Amniotic epithelial cell (primary cell): ENCODE data around the gene ST14.
"Not testable (repeated sequence)": the region's sequence is repeated elsewhere in the genome, so short reads cannot be mapped to it uniquely, and the experiment has no call there.

Experiments used
- DNase-seq: peaks from one replicate; pipeline ENCODE4 v3.0.0-alpha.2; 2010; ENCODE audit warnings: low read depth

The ST14 gene

DNA sequence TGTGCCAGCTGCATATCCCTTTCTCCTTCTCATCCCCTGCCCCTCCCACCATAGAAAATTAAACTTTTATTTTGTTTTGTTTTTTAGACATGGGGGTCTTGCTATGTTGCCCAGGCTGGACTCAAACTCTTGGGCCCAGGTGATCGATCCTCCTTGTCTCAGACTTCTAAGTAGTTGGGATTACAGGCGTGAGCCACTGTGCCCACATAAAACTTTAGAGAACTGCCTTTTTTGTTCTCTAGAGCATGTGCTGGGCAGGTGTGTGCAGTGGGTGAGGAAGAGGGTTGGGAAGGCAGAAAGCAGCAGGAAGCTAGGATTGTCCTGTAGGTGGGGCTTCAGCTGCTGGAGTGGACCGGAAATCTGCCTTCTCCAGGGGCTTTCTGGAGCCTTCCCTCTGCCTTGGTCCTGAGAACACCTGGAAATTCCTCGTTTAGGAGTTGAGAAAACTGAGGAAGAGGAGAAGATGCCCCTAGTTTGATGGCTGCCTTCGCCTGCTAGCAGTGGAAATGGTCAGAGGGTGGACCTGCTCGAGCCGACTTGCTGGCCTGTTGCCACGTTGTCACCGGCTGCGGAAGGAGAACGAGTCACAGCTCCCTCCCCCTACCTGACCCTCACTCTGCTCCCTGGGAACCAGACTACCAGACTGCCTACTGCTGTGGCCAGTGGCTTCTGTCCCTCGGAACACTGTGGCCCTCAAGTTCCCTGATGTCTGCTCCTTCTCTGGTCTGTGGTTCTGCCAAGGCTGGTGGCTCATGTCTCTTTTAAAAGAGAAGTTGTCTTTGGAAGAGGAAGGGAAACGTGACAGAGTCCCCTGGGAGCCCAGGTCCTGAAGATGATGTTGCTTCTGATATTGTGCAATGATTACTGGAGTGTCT is 4.0 kb downstream of the ST14 start:
- no peak for DNase-seq

DNA sequence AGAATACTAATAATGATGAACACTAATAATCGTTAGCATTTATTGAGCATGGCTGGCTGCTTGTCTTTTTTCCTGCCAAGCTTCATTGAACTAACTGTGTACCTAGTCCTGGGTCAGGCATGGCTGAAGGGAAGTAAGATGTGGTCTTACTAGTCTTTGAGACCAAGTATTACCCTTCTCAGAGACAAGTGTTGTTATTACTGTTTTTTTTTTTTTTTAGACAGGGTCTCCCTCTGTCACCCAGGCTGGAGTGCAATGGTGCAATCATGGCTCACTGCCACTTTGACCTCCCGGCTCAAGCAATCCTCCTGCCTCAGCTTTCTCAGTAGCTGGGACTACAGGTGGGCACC is 4.6 kb downstream of the ST14 start:
- DNase-seq, result no peak

DNA sequence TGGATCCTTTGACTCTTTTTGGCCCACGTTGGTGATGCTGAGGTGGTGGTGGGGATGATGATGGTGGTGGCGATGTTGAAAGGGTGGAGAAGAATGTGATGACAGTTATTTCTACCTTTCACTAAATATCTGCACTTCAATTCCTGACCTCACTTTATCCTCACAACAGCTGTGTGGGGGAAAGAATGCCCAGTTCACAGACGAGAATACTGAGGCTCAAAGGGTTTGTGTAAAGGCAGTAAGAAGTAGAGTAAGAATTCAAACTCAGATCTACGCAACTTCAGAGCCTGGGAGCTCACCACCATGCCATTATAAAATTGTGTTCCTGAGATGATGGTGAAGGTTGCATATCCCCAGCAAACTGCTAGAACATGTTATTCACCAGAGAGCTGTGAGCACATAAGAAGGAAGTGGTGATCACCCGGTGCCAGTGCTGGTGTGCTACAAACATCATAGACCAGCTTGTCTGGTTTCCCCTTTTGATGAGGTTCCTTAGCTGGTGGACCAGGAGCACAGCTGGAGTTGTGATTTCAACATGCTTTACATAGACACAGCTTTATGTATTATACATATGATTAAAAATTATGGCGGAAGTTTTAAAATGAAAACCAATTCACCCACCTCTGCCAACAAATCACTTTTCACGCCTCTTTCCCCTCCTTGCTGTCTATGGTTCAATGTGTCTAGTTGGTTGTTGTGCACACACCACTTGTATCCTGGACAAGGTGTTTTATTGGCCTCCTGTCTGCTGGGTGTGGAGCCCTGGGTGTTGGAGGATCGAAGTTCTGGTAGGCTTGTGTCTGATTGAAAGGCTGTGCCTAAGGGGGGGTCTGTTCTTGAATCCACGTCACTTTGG is 6.2 kb downstream of the ST14 start:
- DNase-seq, result no peak

DNA sequence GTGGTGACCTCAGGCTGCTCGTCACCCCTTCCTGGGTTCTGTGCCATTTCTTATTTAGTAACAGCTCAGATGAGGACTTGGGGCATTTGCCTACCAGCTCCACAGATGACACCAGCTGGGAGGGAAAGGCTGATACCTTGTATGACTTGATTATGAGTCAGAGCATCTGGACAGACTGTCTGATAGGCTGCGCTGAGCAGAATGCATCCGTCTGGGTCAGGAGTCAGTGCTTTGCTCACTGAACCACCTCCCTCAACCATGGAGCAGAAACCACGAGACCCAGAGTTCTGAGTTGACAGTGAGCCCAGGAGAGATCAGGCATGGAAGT is 6.8 kb downstream of the ST14 start:
- peak; percentile 94 for DNase-seq

DNA sequence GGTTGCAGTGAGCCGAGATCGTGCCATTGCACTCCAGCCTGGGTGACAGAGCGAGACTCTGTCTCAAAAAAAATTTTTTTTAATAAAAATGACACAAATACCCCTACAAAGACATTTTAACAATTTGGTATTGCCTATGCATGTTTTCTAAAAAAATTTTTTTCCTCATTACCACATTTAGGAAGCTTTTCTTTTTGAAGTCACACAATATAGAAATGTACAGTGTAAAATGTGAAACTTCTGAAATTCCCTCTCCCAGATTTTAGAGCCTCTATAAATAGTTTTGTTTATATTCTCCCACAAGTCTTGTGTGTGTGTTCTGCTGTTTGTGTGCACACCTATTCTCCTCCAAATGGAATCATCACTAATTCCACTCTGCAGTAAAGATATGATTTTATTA is 7.6 kb downstream of the ST14 start:
- DNase-seq, result no peak

DNA sequence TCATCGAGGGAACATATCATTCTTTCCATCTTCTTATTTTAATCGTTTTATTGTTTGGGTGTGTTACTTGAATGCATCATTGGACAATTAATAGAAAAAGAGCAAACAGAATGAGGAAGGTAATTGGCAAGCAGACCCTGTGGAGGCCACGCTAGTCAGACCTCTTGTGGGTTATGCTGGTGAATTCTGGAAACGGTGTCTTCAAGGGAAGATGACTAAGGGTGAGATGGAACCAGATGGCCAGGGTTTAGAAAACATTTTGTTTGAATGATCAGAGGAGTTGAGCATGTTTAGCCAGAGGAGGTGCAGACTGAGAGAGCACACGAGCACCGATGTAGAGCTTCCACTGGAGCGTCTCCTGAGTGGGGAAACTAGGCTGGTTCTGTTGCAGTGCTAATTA is 8.5 kb downstream of the ST14 start:
- no peak for DNase-seq

DNA sequence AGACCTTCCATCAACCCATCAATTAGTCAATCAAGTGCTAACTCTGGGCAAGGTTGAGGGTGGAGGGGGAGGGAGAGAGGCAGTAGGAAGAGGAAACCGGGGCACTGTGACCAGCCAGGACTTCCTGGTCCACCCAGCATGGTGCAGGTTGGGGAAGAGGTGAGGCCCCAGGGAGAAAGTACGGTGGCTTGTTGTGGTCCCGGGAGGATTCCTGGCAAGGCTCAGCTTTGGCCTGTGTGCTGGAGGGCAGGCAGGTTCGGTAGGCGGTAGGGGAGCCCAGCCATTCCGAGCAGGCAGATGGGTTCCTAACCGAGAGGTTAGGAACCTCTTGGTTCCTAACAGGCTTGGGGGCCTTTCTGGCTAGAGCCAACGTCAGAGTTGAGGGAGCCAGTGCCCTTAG is 10.8 kb downstream of the ST14 start:
- DNase-seq, result no peak

DNA sequence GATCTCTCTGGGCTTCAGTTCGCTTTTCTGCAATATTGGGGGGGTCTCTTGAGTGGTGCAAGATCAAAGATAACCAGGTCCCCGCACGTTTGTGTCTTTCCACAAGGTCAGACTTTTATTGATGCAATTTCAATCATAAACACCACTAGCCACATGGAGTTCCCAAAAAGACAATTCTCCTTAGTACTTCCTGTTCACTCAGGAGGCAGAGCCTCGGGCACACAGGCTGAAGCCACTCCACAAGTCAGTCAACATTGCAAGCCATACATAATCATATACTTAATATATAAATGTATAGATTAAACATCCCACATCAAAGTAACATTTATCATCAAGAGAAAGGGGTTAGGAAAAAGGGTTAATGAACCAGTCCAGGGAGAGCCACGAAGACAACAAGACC is 12.0 kb downstream of the ST14 start:
- no peak for DNase-seq

DNA sequence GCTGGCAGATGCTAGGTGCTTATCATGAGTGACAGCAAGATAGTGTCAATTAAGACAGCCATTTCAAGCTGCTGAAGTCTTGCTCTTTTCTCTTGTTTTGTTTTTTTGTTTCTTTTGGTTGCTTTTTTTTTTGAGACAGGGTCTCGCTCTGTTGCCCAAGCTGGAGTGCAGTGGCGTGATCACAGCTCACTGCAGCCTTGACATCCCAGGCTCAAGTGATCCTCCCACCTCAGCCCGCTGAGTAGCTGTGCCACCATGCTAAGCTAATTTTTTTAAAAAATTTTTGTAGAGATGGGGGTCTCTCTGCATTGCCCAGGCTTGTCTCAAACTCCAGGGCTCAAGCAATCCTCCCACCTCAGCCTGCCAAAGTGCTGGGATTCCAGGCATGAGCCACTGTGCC is 12.4 kb downstream of the ST14 start:
- not testable (repeated sequence) for DNase-seq

DNA sequence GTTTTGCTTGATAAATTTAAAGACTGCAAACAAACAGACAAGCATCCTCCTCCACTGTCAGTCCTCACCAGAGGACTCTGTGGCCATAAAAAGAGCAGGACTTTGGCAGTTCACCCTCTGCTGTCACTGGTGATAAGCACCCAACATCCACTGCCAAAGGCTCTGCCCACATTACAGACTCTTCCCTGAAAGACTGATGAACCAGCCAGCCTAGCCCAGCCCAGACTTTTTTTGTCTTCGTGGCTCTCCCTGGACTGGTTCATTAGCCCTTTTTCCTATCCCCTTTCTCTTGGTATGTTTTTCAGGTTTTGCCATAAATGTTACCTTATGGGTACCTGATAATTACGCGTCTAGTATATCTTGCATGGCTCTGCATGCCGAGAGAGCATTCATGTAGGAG is 15.1 kb downstream of the ST14 start:
- DNase-seq, result no peak

DNA sequence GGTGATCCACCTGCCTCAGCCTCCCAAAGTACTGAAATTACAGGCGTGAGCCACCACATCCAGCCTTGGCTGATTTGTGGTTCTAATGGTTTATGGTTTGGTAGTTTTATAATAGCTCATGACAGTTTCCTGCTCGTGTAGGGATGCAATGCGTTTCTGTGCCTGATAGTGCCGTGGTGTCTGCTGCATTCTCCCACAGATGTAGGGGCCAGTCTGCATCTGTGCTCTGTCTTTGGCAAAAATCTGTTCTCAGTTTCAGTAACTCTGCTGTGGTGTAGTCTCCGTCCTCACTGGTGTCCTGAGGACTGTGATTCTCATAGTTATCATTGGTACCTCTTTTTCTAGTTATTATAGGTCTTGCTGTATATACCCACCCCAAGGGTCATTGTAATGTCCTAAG is 16.3 kb downstream of the ST14 start:
- DNase-seq, result no peak

DNA sequence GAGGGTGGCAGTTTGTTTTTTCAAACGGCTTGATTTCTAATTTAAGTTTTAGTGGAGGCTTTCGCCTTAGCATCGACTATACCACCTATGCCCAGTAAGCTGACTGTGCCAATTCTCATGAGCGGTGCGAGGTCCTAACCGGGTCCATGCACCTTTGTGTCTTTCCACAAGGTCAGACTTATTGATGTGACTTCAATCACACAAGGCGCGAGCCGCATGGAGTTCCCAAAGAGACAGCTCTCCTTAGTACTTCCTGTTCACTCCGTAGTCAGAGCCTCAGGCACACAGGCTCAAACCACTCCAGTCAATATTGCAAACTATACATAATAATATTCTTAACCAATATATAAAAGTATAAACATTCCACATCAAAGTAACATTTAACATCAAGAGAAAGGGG is 18.2 kb downstream of the ST14 start:
- DNase-seq, result no peak

DNA sequence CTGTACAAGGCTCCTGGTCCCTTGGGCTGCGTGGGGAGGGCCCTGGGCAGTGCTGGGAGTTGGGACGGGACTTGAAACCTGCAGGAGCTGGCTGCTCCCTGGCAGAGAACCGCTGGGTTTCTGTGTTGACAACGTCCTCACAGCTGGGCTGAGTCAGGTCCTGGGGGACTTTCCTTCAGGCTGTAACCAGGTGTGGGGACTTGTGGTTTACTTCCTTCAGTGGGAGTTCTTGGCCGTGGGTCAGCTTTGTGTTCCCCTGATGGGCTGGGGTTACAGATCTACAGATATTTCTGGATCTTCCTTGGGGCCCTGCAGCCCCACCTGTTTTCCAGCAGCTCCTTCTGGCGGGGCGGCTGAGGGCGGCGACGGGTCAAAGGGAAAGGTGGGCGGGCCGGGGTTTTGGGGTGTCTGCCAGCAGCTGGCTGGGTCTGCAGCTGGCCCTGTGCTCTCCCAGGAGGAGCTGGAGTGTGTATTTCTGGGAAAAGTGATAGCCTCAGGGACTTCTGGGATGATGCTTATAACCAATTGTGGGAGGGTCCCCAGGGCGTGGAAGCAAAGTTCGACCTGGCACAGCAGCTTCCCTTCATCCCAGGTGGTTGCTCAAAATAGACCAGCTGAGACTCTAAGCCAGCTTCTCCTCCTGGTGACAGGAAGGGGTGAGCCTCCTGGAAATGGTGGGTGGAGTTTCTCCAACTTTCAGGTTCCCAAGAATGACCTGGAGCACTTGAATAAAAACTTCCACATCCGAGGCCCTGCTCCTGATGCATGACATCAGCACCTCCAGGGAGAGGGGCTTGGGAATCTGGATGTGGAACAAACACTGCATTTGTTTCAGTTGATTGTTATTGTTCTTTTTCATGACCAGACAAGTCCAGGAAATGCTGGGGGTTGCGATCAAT is 19.1 kb downstream of the ST14 start:
- no peak for DNase-seq

DNA sequence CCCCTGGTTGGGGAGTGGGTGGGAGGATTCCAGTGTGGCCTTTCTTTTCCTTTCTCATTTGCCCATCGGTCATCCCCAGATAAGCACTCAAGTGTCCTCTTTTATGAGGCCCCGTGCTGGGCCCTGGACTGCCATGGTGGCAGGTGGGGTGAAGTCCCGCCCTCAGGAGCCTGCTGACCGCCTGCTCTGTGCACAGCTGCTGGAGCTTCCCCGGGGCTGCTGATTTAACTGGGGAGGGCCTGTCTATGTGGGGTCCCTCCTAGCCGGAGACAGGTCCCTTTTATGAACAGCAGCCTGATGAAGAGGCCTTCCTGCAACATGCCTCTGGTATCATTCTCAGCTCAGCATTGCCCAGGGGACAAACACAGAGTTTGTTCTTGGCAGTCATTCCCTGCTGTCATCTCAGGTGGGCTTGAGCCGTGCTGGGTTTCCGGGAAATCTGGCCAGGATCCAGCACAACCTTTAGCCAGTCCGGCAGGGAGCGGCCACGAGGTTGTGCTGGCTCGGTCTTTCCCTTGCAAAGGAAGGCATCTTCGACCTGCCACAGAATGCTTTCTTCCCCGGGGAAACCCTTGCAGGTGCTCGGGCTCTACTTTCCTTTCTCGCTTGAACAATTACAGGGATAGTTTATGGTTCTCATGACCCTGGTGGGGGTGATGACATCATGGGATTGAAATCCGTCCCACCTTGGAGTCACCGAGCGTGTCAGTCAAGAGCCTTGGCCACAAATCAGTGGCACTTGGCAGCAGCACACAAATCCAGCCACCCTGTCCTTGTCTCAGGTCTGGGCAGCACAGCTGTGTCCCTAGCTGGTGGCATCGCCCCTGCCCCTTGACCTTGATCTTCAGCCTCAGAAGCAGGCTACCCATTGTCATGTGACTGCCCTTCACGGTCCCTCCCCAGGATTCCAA is 20.1 kb downstream of the ST14 start:
- no peak for DNase-seq

DNA sequence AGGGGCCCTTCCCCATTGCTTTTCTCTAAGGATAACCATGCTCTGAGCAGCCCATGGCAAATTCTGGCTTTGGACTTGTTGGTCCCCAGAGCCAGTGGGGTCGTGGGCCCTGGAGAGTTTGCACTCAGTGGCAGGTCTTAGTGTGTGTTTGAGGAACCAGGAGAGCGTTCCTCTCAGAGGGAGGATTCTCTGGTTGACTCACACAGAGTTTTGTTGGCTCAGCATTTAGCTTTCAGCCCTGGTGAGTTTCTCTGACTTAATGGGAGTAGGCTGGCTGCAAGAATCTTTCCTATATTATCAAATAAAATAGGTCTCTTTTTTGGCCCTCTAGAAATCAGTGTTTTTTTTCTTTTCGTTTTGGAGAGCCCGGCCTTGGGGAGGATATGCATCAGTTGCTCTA is 20.9 kb downstream of the ST14 start:
- peak; percentile 32 for DNase-seq

DNA sequence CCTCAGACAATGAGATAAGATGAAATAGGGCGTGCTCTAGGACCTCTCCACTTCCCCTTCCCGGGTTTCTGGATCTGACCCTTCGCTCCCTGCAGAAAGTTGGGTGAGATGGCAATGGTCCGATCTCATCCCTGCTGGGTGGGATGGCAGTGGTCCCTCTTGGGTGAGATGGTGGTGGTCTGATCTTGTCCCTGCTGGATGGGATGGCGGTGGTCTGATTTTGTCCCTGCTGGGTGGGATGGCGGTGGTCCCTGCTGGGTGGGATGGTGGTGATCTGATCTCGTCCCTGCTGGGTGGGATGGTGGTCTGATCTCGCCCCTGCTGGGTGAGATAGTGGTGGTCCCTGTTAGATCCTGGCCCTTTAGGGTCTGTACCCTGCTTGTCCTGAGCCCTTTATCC is 21.3 kb downstream of the ST14 start:
- no peak for DNase-seq

DNA sequence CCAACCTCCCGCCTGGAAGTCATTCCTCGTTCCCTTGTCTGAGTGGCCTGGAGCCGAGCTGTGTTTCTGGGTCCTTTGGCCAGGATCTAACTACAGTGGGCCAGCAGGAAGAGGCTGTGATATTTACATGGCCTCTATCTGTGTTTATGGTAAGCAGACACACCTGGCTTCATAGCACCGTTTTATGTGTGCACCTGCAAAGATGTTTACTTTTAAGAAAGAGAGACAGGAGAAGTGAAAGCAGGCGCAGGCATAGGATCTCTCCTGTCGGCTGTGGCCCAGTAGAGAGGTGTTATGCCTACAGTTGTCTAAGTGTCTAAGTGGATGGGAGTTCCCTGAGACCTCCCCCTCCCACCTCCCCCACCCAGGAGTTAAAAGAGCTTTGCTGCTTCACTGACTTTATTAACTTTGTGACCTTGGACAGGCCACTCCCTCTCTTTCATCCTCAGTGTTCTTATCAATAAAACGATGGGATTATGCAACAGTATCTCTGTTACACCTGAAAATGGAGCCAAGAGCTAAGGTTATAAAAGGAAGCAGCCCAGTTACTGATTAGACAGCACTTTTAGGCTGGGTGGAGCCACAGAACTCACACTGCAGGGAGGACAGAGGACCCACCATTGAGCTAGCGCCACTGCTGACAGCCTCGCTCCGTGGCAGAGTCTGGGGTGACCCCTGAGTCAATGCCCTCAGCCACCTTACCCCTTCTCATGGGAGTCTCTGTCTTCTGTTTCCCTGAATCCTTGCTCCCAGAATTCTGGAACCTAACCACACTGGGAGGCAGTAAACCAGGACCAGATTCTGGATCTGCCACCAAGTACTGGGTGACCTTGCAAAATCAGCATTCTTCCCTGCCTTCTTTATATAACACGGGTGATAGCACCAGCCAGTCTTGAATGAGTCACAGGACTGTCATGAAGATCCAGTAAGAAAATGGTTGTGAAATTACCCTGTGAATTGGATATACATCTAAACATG is 22.0 kb downstream of the ST14 start:
- DNase-seq, result peak; percentile 82

DNA sequence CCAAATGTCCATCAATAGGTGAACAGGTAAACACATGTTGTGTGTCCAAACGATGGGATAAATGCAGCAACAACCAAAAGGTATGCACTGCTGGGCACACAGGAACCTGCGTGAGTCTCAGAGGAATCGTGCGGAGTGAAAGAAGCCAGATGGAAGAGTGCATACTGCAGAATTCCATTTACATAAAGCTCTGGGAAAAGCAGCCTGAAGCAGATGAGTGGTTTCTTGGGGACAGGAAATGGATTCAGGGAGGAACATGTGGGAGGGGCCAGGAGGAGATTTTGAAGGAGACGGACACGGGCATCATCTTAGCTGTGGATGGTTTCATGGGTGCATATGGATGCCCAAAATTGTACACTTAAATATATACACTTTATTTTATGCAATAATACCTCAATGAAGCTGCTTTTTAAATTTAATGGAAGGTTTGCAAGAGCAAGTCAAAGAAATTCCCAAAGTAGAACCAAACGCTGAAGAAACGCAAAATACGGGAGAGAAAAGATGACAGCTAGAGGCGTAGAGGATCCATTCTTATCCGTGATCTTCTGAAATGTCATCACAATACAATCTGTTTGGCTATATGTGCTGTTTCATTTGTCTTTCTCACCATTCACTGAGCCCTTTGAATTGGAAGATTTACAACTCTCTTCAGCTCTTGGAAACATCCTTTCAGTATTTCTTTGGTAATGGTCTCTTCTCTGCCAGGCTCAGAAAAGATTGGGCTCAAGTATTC is 24.5 kb downstream of the ST14 start:
- DNase-seq, result no peak

DNA sequence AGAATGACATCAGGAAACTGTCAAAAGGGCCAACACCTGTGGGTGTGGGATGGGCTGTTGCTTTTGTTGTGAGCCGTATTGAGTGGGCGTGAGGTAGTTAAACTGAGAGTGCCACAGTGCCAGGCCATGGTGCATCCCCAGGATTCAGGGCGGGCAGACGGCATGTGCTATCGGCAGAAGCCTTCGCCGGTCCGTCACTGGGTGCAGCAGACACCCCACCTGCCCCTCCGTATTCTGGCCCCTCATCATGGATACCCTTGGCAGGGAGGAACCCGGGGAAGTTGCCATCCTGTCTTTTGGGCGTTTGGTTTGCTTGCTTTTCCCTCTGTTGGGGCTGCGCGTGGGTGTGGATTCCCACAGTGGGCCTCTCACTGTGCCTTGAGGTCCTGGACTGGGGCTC is 27.5 kb downstream of the ST14 start:
- no peak for DNase-seq

DNA sequence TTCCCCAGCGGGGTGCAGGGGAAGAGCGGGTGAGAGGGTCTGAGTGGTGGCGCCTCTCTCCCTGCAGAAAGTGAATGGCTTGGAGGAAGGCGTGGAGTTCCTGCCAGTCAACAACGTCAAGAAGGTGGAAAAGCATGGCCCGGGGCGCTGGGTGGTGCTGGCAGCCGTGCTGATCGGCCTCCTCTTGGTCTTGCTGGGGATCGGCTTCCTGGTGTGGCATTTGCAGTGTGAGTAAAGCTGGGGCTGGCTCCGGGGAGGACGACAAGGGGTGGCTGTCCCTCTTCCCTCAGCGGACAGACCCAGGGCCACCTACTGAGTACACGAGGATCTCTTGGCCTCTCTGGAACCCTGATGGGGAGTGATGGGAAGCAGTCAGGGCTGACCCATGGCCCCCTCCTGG is 28.5 kb downstream of the ST14 start:
- no peak for DNase-seq
